HUDEP-2 (cell line): ENCODE results near the gene CLIC1.

Experiments used
- DNase-seq, 76 experiments: peaks; one replicate each; lab custom pipeline; 2025; ENCODE audit not compliant: unreplicated experiment in 76 of 76; lab: John Stamatoyannopoulos, UW

Gene CLIC1

DNA sequence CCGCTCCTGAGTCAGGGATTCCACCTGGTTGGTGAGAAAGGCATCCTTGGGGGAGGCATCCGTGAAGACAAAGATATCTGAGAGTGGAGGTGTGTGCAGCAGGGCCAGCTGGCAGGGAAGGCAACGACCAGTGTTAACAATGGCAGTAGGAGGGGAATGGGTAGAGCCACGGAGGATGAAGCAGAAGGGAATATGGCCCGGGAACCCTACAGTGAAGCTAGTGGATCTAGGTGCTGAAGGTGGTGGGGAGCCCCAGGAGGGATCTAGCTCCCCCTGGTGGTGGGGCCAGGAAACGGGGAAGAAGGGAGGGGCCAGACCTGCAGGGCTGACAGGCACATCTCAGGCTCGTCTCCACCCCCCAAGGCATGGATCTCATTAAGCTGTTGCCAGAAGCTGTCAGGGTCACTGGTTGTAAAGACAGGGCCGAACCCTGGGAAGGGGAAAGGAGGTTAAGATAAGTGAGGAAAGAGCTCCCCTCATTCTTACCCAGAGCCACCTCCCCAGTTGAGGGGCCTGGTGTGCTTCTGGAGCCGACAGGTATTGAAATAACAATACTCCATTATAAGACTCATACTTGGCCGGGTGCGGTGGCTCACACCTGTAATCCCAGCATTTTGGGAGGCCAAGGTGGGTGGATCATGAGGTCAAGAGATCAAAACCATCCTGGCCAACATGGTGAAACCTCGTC lies 33.5 kb upstream of the CLIC1 start:
- peak in 73 of 76 experiments; percentile 20 to 95 (median 85) for DNase-seq

DNA sequence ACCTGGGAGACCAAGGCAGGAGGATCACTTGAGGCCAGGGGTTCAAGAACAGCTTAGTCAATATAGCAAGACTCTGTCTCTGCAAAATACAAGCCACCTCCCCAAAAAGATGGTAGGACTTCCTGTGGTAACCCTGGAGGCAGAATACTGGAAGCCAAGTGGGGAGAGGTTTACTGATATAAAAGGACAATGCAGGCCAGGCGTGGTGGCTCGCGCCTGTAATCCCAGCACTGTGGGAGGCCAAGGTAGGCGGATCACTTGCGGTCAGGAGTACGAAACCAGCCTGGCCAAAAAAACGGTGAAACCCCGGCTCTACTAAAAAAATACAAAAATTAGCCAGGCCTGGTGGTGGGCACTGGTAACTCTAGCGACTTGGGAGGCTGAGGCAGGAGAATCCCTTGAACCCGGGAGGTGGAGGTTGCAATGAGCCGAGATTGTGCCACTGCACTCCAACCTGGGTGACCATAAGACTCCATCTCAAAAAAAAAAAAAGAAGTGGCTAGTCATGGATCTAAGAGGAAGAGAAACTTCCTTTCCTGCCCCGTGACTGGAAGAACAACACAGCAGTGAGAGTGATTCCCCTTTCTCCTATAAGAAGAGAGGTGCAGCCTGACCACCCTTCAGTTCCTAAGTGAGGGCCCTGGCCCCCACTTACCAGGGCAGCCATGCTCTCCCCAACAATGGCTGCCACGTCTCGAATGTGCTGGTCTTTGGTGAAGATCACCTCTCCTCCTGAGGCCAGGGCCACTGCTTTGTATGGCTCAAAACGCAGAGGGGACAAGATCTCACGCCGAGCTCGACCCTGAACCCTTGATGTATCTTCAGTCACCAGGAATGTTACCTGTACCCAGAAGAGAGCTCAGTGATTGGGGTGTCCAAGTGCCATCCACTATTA lies 32.3 kb upstream of the CLIC1 start:
- no peak for DNase-seq

DNA sequence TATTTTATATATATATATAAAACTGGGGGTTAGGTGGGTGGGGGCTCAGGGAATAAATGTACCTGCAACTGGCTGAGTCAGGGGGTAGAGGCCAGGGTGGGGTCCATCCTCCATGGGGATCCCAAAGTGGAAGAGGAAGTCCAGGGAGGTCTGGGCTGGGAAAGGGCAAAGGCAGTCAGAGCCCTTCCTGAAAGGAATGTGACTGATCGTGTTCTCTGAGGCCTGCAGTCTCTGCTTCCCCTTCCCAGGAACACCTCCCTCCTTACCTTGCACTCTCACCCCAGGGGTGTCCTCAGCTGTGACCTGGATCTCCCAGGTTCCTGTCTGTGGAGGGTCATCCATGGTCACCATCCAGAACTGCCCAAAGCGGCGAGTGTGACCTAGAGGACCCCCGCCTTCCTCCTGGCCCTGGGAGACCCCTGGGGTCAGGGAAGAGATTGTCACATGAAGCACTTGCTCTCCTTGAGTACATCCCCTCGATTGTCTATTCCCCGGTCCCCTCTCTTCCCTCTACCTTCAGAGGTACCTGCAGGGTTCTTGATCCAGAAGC lies 30.8 kb upstream of the CLIC1 start:
- no peak for DNase-seq

DNA sequence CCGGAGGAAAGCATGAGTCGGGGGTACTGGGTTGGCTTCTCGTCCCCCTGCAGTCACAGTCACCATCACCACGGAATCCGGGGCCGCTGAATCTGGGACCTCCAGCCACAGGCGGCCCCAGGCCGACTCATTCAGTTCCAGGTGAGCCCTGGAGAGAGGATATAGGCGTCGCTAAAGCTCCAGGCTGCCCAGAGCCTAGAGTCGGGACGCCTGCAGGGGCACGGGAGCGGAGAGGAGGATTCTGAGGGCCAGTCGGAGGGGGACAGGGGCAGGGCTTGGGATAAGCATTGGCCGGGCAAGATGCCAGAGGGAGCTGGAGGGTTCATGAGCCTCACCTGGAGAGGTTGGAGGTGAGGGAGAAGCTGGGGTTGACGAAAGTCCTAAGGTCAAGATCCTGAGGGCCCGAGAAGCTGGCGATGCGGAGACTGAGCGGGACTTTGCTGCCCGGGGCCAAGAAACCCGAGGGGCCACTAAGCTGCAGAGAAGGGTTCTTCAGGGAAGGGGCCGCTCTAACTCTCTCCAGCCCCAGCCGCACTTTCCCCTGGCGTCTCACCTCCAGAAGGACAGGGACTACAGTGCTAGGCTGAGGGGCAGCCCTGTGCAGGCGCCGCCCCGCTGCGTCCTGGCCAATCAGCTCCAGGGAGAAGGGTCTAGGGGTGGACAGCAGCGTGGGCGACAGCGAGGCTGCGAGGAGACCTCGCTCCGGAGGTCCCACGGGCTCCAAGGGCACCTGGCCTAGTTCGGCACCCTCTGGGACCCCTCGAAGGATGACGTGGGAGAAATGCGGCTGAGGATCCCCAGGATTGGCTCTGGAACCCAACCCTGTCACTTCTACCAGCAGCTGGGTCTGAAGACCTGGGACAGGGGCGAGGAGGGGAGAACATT lies 29.8 kb upstream of the CLIC1 start:
- no peak for DNase-seq

DNA sequence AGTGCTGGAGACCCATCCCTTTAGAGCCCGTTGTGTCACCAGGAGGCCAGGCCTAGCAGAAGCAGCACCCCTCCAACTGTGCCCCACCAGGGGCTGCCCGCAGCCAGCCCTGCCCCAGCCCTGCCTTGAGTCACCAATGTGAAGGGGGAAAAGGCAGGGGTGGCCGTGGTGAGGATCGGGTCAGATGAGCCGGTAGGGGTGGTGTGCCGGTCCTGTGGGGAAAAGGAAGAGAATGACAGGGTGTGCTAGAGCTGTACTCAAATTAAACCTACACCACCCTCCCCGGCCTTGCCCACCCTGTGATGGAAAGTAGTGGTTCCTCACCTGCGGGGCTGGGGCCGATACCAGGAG lies 29.2 kb upstream of the CLIC1 start:
- no peak for DNase-seq

DNA sequence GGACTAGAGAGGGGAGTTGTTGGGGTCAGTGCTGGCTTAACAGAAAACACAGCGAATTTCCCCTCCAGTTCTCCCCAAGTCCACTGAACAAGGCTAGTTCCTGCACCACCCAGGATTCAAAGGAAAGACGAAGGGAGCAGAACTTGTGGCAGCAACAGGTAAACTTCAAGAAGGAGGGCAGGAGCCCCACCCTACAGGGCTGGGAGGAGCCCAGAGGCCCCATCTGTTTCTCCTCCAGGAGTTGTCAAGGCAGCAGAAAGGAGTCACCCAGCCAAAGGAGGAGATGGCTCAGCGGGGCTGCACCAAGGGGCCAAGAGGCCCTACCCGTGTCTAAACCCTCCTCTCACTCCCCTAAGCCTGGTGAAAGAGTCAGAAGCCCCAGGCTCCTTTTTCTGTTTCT lies 27.9 kb upstream of the CLIC1 start:
- DNase-seq = no peak

DNA sequence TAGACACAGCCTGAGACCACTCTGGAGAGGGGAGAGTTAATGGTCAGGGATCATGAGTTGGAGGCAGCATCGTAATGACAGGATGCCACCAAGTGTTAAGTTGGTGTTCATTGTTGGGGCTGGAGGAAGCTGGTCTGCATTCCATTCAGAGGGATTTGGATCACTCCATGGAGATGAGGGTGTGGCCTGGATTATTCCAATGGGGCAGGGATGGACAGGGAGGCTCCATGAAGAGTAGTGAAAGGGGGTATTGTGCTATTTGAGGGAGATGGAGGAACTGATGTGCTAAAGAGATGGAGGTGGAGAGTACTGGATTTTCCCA lies 27.2 kb upstream of the CLIC1 start:
- no peak for DNase-seq

DNA sequence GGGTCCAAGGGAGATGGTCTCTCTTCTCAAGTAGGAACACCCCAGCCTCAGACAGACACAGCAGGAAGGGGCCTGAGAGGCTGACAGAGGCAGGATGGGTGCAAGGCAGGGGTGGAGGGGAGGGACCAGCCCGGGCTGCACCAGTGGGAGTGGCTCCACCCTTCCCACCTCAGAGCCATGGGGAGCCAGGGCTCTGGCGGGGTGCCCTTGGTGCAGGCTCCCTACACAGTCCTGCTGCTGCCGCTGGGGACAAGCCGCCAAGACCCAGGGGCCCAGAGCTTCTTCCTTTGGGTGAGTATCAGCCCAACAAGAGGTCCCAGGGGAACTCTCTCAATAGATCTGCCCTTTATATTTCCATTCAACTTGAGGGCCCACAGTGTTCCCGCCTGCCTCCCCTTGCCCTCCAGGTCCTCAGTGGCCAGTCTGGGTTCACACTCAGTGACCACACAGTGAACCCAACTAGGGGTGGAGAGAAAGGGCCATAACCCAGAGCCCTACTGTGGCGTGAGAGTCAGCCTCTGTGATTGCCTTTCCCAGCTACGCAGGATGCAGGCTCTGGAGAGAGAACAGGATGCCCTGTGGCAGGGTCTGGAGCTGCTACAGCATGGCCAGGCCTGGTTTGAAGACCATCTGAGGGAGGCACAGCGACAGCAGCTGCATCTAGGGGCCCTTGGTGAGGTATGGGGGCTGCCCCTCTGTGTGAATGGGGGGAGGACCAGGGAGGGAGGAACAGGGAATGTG lies 26.7 kb upstream of the CLIC1 start:
- DNase-seq = no peak

DNA sequence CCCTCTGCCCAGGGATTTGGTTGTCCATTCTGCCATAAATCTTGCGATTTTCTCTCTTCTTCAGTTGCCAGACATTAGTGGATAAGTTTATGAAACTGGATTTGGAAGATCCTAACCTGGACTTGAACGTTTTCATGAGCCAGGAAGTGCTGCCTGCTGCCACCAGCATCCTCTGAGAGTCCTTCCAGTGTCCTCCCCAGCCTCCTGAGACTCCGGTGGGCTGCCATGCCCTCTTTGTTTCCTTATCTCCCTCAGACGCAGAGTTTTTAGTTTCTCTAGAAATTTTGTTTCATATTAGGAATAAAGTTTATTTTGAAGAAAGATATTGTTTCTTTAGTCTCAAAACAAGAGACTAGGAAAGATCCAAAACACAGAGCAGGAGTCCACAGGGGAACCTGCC lies 26.0 kb upstream of the CLIC1 start, which contains the start of gene SAPCD1:
Gene SAPCD1 (plus strand): TSS at position 301 of the 400 bp plus-strand sequence. CDS start 399 bp downstream, outside the sequence.
- no peak for DNase-seq

DNA sequence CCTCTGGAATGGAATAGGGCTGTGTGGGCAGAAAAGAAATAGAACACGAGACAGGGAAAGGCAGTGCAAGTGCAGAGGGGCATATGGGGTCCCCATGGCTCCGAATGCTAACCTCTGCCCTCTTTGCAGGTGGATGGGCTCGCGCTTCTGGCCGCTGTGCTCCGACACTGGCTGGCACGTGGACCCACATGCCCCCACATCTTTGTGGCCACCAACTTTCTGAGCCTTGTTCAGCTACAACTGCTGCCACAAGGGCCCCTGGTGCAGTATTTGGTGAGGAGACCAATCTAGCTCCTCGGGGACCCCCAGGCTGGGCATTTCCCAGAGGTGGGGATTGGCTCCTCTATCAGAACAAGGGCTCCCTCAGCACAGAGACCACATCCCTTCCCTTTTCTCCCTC lies 25.0 kb upstream of the CLIC1 start:
- DNase-seq = no peak

DNA sequence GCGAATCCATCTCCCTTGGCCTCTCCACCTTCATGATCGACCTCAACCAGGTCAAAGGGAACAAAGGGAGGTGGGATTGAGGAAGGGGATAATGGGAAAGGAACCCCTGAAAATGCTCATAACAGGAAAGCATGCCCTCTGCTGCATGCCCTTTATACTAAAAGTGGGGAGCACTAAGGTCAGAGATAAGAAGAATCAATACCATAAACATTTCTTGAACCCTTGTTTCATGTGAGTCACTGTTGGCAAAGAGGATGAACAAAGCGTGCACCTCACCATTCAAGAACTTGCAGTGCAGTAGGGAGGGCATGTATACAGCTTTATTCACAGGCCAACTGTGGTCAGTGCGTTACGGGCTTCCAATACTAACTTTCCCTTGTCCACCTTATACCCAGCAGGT lies 24.5 kb upstream of the CLIC1 start:
- DNase-seq = no peak

DNA sequence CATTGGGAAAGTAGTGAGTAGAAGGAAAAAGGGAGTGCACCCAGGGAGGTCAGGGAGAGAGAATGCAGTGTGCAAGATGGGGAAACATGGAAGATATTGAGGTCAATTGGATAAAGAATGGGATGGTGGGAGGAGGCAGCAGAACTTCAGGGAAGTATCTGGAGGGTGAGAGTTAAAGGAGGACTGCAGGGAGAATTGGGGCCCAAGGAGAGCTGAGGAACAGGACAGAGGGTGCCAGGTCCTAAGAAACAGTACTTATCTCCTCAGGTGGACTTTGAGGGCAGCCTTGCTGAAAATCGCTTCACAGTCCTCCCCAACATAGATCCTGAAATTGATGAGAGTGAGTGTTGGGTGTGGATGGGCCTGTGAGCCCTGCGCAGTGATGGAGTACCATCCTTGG lies 22.0 kb upstream of the CLIC1 start:
- DNase-seq = no peak

DNA sequence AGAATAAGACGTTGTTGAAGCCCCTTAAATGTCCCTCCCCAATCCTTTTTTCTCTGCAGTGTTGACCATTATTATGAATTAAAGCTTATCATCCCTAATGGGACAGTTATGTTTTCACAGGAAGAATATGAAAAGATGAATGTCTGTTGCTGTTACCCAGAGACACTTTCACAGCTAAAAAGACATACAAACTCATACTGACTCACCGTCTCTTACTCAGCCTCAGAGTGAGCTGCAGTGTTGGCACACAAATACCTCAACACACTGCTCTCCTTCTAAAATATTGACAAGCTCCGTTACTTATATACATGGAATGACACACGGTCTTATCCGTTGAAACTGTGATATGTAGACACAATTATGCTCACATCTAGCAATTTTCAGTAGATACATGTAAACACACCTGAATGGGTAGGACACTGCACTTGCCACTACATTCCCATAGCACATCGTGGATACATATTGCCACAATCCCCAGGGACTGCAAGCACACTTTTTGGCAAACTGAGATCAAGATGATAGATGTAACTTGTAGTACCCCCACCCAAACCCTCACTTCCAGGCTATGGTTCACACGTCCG lies 16.5 kb upstream of the CLIC1 start:
- no peak for DNase-seq

DNA sequence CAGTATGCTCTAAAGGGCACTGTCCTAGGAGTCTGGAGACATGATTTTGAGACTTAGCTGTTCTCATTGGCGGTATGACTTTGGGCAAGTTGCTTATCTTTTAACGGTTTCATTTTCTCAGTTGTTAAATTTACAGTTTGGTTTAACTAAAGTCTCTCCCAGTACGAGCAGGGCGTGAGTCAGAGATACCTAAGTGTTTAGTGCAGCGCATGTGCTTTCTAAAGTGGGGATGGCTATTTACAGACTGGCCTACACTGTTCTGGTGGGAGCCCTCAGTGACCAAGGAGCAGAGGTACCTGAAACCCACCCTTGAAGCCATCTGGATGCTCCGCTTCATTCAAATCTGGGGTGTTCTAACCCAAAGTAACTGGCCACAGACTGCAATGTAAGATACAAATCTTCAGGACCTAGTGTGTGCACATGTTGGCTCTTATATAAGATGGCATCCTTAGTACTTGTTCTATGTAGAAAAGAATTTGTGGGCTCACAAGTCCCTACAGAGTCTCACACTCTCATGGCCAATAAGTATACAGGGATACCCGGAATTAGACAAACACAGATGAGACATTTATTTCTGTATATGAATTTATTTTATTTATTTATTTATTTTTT lies 14.2 kb upstream of the CLIC1 start:
- no peak for DNase-seq

DNA sequence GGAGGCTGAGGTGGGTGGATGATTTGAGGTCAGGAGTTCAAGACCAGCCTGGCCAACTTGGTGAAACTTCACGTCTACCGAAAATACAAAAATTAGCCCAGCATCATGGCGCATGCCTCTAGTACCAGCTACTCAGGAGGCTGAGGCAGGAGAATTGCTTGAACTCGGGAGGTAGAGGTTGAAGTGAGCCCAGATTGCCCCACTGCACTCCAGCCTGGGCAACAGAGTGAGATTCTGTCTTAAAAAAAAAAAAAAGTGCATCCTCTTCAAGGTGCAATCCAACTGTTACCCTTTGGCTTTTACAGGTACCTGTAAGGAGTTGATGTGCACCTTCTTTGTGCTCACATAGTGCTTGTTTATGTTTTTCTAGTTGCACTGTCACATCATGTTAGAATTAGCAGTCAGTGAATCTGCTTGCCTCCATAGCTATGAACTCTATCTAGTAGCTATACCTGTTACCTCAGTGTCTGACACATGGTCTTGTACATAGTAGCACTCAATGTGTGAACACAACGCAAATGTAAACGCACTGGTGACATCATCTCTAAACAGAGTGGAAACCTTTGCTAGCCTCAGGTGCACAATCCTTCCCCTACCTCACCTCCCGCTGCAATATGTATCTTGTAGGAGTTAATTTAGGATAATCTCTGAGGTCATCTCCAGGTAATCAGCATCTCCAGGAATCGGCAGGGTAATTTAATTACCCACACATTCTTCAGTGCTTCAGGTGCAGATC lies 13.1 kb upstream of the CLIC1 start:
- no peak for DNase-seq

DNA sequence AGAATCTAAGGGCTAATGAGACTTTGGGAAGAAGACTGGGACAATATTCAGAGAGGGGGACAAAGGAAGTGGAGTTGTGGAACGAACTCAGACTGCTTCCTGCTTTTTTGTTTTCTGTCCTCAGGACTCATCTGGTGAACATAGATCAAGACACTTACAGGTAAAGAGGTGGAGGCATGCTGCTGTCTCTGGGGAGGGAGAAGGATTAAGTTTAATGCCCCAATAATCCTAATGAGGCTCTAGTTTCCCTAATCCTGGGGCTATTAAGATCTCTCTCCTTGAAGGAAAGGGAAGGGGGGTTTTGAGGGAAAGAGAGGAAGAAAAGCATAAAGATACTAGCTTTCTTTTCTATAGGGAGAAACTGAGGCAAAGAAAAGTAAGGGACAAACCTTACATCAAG lies 8.1 kb upstream of the CLIC1 start:
- no peak for DNase-seq

DNA sequence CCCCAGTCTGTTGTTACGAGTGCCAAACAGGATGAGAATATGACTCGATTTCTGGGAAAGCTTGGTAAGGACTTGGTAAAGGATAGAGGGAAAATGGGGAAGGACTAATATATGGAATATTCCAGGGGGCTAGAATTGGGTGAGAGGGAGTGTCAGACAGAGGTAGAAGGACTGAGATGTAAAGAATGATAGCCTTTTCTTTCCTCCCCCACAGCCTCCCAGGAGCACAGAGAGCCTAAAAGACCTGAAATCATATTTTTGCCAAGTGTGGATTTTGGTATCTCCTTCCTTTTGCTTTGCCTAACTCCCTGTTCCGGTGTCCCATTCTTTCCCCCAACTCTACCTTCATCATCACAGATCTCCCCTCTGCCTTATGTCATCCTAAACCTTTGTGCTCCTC lies 6.6 kb upstream of the CLIC1 start:
- no peak for DNase-seq

DNA sequence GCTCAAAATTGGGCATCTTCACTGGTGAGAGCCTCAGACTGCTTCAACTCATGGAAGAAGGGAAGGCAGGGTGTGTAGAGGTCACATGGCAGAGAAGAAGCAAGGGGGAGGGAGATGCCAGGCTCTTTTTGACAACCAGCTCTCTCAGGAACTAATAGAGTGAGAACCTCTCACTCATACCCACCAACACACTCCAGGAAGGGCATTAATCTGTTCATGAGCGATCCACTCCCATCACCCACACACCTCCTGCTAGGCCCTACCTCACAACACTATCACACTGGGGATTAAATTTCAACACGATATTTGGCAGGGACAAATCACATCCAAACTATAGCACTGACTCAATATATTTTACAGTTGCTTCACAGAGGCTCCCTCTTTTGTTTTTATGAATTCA lies 5.5 kb upstream of the CLIC1 start:
- no peak for DNase-seq
